ENCODE data around the gene CDH23. TPM values are rescaled to one million over a fixed set of nuclear protein-coding genes. Genes with fewer than 3 reads are reported as not detected.

Gene CDH23
- polyA plus RNA-seq, 1 donor from 2014 or later, result 6.6 TPM

DNA sequence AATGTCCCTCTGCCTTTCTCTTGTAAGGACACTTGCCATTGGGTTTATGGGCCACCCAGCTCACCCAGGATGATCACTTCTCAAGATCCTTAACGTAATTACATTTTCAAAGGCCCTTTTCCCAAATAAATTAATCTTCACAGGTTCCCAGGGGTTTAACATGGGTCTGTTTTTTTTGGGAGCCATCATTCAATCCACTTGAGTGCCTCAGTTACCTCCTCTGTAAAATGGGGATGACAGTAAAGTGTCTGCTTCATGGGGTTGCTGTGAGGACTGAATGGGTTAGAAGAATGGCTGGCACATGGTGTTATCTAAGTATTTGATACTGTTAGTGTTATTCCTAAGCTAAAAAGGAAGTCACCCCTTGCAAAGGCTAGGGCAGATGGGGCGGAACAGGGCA lies 315.4 kb downstream of the CDH23 start:
- no peaks in the 10 kb centered on the region for H3K79me2 ChIP-seq (replicated peaks; ENCODE audit: insufficient read depth, low read length)
- no peak overlapping the region for H3K27ac ChIP-seq (ENCODE audit: low read length)
- H3K4me3 ChIP-seq (ENCODE audit: low read length), result no peak overlapping the region
- no peaks in the 10 kb centered on the region for H3K9me3 ChIP-seq (ENCODE audit: low read length)
- H2AFZ ChIP-seq (ENCODE audit: low read depth, low read length), result no peak overlapping the region
- TF ChIP-seq MXI1 (conservative IDR thresholded peaks at IDR 0.05; ENCODE audit: poor library complexity, severe bottlenecking) (no peak), SMC3 (conservative IDR thresholded peaks at IDR 0.05; ENCODE audit: poor library complexity) (no peak), RAD21 (conservative IDR thresholded peaks at IDR 0.05) (no peak), EP300 (conservative IDR thresholded peaks at IDR 0.05; ENCODE audit: poor library complexity, severe bottlenecking) (no peak), TAF1 (IDR thresholded peaks at IDR 0.05; ENCODE audit: low read depth) (no peak)
- TF ChIP-seq, protein P1, sequence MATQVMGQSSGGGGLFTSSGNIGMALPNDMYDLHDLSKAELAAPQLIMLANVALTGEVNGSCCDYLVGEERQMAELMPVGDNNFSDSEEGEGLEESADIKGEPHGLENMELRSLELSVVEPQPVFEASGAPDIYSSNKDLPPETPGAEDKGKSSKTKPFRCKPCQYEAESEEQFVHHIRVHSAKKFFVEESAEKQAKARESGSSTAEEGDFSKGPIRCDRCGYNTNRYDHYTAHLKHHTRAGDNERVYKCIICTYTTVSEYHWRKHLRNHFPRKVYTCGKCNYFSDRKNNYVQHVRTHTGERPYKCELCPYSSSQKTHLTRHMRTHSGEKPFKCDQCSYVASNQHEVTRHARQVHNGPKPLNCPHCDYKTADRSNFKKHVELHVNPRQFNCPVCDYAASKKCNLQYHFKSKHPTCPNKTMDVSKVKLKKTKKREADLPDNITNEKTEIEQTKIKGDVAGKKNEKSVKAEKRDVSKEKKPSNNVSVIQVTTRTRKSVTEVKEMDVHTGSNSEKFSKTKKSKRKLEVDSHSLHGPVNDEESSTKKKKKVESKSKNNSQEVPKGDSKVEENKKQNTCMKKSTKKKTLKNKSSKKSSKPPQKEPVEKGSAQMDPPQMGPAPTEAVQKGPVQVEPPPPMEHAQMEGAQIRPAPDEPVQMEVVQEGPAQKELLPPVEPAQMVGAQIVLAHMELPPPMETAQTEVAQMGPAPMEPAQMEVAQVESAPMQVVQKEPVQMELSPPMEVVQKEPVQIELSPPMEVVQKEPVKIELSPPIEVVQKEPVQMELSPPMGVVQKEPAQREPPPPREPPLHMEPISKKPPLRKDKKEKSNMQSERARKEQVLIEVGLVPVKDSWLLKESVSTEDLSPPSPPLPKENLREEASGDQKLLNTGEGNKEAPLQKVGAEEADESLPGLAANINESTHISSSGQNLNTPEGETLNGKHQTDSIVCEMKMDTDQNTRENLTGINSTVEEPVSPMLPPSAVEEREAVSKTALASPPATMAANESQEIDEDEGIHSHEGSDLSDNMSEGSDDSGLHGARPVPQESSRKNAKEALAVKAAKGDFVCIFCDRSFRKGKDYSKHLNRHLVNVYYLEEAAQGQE (IDR thresholded peaks at IDR 0.05; ENCODE audit: borderline replicate concordance), result no peak
- TF ChIP-seq, protein P2, sequence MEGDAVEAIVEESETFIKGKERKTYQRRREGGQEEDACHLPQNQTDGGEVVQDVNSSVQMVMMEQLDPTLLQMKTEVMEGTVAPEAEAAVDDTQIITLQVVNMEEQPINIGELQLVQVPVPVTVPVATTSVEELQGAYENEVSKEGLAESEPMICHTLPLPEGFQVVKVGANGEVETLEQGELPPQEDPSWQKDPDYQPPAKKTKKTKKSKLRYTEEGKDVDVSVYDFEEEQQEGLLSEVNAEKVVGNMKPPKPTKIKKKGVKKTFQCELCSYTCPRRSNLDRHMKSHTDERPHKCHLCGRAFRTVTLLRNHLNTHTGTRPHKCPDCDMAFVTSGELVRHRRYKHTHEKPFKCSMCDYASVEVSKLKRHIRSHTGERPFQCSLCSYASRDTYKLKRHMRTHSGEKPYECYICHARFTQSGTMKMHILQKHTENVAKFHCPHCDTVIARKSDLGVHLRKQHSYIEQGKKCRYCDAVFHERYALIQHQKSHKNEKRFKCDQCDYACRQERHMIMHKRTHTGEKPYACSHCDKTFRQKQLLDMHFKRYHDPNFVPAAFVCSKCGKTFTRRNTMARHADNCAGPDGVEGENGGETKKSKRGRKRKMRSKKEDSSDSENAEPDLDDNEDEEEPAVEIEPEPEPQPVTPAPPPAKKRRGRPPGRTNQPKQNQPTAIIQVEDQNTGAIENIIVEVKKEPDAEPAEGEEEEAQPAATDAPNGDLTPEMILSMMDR (IDR thresholded peaks at IDR 0.05; ENCODE audit: poor library complexity, severe bottlenecking), result no peak
- H3K9ac ChIP-seq (ENCODE audit: low read length), result no peak overlapping the region
- no peaks in the 10 kb centered on the region for H3F3A ChIP-seq (ENCODE audit: insufficient read depth, low read length, poor library complexity, severe bottlenecking)
- no peaks in the 10 kb centered on the region for H4K20me1 ChIP-seq (ENCODE audit: insufficient read depth)
- no peak overlapping the region for H3K4me2 ChIP-seq (ENCODE audit: low read length)
- H3K36me3 ChIP-seq (ENCODE audit: insufficient read depth, low read length), result no peaks in the 10 kb centered on the region
- H3K9me2 ChIP-seq (ENCODE audit: insufficient read depth, low read length), result no peaks in the 10 kb centered on the region
- H3K27me3 ChIP-seq (ENCODE audit: insufficient read depth, low read depth, low read length), result no peaks in the 10 kb centered on the region

DNA sequence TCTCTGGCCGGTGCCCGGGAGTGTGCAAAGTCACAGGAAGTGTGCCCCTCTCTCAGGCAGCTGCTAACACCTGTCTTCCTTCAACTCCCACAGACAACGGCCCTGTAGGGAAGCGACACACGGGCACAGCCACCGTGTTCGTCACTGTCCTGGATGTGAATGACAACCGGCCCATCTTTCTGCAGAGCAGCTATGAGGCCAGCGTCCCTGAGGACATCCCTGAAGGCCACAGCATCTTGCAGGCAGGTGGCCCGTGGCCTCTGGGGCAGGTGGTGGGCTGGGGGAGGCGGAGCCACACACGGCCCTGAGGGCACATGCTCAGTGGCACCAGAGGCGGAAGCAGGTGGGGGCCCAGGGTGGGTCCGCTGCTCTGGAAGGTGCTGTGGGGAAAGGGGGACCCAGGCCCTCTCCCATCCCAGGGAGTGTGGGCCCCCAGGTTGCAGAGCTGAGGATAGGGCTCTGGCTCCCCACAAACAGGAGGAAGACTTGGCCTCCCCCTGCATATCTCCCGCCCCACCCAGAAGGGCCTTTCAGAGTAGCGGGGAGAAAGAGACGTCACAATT lies 315.9 kb downstream of the CDH23 start:
- H3K27ac ChIP-seq (ENCODE audit: low read length), result no peak overlapping the region
- no peaks in the 10 kb centered on the region for H3K9me2 ChIP-seq (ENCODE audit: insufficient read depth, low read length)
- H4K20me1 ChIP-seq (ENCODE audit: insufficient read depth), result no peaks in the 10 kb centered on the region
- H3K79me2 ChIP-seq (replicated peaks; ENCODE audit: insufficient read depth, low read length), result no peaks in the 10 kb centered on the region
- H3F3A ChIP-seq (ENCODE audit: insufficient read depth, low read length, poor library complexity, severe bottlenecking), result no peaks in the 10 kb centered on the region
- H3K4me3 ChIP-seq (ENCODE audit: low read length), result no peak overlapping the region
- H3K9me3 ChIP-seq (ENCODE audit: low read length), result no peaks in the 10 kb centered on the region
- no peaks in the 10 kb centered on the region for H3K27me3 ChIP-seq (ENCODE audit: insufficient read depth, low read depth, low read length)
- TF ChIP-seq, protein P2 (IDR thresholded peaks at IDR 0.05; ENCODE audit: poor library complexity, severe bottlenecking), result no peak
- TF ChIP-seq EP300 (conservative IDR thresholded peaks at IDR 0.05; ENCODE audit: poor library complexity, severe bottlenecking) (no peak), MXI1 (conservative IDR thresholded peaks at IDR 0.05; ENCODE audit: poor library complexity, severe bottlenecking) (no peak), EZH2 (IDR thresholded peaks at IDR 0.05; ENCODE audit: borderline replicate concordance, insufficient read depth, low read length, poor library complexity, severe bottlenecking) (no peak), SMC3 (conservative IDR thresholded peaks at IDR 0.05; ENCODE audit: poor library complexity) (no peak), RAD21 (conservative IDR thresholded peaks at IDR 0.05) (no peak), TAF1 (IDR thresholded peaks at IDR 0.05; ENCODE audit: low read depth) (no peak), POLR2AphosphoS5 (IDR thresholded peaks at IDR 0.05) (no peak)
- TF ChIP-seq, protein P1 (IDR thresholded peaks at IDR 0.05; ENCODE audit: borderline replicate concordance), result no peak
- H2AFZ ChIP-seq (ENCODE audit: low read depth, low read length), result no peak overlapping the region
- H3K36me3 ChIP-seq (ENCODE audit: insufficient read depth, low read length), result no peaks in the 10 kb centered on the region
- no peak overlapping the region for H3K4me2 ChIP-seq (ENCODE audit: low read length)
- H3K9ac ChIP-seq (ENCODE audit: low read length), result no peak overlapping the region

All from neural cell (in vitro differentiated cells).